ENCODE data around the gene DNASE1L1.
A peak's percentile ranks its signal among the peaks of the same experiment; 100 is the strongest.

The DNASE1L1 gene

GRCh38 chrX:154437971-154438893 is 29.2 kb upstream of the DNASE1L1 start:
- peak overlapping the region in 16 of 21 experiments; percentile 75 to 98 (median 93) for H3K27ac ChIP-seq
- H3K4me3 ChIP-seq = peak overlapping the region; percentile 56 to 80 (median 66)

GRCh38 chrX:154436983-154437752 is 28.1 kb upstream of the DNASE1L1 start, which contains the start of gene GDI1:
TSS of gene GDI1 (plus strand) at chrX:154437154. CDS start at chrX:154437255, 101 bp downstream.
- Histone ChIP-seq H3K27ac (peak within 1 kb of the TSS; percentile 75 to 100 (median 93)), H3K4me3 (peak within 1 kb of the TSS; percentile 56 to 80 (median 66))

DNA sequence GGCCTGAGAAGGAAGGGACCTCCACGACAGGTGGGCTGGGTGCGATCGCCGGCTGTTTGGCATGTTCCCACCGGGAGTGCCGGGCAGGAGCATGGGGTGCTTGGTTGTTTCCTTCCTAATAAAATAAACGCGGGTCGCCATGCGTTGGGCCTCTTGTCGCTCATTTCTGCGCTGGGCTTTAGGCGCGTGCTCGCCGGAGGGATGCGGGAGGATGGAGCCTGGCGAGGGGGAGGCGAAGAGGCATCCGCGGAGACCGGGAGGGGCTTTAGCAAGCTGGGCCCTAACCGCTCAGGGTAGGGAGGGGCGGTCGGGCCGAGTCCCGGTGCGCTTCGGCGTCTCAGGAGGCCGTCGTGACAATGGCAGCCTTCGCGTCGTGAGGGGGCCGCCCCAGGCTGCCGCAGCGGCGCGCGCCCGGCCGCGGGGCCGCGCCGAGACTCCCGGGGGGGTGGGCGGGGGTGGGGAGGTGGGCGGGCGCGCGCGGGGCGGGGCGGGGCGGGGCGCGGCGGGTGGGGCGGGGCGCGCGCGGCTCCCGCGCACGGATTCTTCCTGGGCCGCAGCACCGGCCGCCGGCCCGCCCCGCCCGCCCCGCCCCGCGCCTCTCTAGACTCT is 27.4 kb upstream of the DNASE1L1 start:
- H3K4me3 ChIP-seq = peak overlapping the region; percentile 56 to 80 (median 66)
- H3K27ac ChIP-seq = peak overlapping the region; percentile 75 to 100 (median 93)

DNA sequence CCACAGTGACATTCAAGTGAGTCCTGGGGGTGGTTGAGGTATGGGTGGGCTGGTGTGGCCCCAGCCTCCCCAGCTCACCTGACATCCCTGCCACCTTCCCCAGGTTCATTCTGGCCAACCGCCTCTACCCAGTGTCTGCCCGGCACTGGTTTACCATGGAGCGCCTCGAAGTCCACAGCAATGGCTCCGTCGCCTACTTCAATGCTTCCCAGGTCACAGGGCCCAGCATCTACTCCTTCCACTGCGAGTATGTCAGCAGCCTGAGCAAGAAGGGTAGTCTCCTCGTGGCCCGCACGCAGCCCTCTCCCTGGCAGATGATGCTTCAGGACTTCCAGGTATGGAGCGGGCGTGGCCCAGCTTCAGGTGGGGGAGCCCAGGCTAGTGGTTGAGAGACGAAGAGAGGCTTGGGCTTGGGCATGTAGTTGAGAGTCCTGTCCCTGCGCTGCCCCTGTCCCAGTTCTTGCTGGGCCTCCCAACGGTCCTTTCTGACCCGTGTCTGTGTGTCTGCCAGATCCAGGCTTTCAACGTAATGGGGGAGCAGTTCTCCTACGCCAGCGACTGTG is 26.2 kb upstream of the DNASE1L1 start:
- H3K27ac ChIP-seq = no peak overlapping the region

DNA sequence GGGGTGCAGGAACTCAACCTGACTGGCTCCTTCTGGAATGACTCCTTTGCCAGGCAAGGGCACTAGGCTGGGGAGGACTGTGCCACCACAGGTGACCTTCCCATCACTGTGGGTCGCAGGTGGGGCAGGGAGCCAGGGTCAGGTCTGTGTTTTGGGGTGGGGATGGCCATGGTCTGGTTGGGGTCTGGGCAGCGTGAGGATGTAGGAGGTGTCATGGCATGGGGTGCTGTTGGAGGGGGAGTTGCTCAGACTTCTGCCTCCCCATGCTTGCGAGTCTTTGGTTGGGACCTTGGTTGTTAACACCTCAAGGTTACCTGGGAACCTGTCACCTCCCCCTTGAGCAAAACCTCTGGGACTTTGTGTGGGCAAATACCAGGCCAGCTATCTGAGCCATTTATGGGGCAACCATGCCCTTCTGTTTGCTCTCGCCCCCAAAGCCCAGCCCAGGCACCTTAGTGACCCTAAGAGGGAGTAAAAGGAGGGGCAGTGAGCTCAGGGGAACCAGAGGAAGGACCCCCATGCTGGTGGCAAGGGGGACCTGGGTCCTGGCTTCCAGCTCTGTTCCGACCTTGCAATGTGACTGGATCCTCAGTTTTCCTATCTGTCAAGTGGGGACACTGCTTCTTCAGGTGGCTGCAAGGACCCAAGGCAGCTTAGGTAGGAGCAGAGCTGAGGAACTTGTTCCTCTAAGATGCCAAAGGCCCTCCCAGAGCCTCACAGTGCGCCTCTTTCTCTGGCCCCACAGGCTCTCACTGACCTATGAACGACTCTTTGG is 25.5 kb upstream of the DNASE1L1 start:
- H3K4me3 ChIP-seq = no peak overlapping the region
- no peak overlapping the region for H3K27ac ChIP-seq

More for the DNA sequence above, 26.2 kb upstream of the DNASE1L1 start:
- no peak overlapping the region for H3K4me3 ChIP-seq

DNA sequence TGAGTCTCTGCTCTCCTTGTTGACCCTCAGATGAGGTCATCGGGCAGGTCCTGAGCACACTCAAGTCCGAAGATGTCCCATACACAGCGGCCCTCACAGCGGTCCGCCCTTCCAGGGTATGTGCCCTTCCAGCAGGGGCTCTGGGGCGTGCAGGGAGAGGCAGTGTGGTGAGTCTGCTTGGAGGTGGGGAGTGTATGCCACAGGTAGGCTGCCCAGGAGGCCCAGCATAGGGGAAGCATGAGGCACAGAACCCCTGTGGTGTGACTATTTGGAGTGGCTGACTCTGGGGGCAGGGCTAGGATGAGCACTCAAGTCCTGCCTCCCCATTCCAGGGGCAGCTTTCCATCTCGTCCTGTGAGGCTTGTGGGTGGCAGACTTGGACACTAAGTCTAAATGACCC is 24.6 kb upstream of the DNASE1L1 start:
- Histone ChIP-seq H3K4me3 (no peak overlapping the region), H3K27ac (no peak overlapping the region)

DNA sequence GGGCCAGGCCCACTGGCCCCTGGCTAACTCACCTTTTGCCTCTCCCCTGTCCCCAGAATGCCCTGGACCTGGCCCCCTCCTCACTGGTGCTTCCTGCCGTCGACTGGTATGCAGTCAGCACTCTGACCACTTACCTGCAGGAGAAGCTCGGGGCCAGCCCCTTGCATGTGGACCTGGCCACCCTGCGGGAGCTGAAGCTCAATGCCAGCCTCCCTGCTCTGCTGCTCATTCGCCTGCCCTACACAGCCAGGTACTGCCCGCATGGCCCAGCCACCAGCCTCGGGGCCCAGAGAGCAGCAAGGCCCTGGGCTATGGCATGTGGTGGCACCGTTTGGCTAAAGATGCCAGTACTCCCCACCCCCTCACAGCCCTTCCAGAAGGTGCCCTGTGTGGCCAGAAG is 23.2 kb upstream of the DNASE1L1 start:
- Histone ChIP-seq H3K4me3 (no peak overlapping the region), H3K27ac (peak overlapping the region in 4 of 21 experiments; percentile 16 to 42 (median 26))

GRCh38 chrX:154431341-154431740 is 22.3 kb upstream of the DNASE1L1 start:
- no peak overlapping the region for H3K4me3 ChIP-seq
- peak overlapping the region in 8 of 21 experiments; percentile 16 to 62 (median 50) for H3K27ac ChIP-seq

GRCh38 chrX:154430916-154431315 is 21.9 kb upstream of the DNASE1L1 start:
- Histone ChIP-seq H3K27ac (peak overlapping the region in 9 of 21 experiments; percentile 6 to 62 (median 51)), H3K4me3 (no peak overlapping the region)

- peak overlapping the region in 8 of 21 experiments; percentile 6 to 62 (median 52) for H3K27ac ChIP-seq
- no peak overlapping the region for H3K4me3 ChIP-seq
Measured at GRCh38 chrX:154430479-154430878, 21.4 kb upstream of the DNASE1L1 start.

- Histone ChIP-seq H3K27ac (peak overlapping the region in 3 of 21 experiments; percentile 83 to 88 (median 85)), H3K4me3 (peak overlapping the region in 4 of 7 experiments; percentile 54 to 72 (median 70))
Measured at GRCh38 chrX:154429711-154430110, 20.7 kb upstream of the DNASE1L1 start.

DNA sequence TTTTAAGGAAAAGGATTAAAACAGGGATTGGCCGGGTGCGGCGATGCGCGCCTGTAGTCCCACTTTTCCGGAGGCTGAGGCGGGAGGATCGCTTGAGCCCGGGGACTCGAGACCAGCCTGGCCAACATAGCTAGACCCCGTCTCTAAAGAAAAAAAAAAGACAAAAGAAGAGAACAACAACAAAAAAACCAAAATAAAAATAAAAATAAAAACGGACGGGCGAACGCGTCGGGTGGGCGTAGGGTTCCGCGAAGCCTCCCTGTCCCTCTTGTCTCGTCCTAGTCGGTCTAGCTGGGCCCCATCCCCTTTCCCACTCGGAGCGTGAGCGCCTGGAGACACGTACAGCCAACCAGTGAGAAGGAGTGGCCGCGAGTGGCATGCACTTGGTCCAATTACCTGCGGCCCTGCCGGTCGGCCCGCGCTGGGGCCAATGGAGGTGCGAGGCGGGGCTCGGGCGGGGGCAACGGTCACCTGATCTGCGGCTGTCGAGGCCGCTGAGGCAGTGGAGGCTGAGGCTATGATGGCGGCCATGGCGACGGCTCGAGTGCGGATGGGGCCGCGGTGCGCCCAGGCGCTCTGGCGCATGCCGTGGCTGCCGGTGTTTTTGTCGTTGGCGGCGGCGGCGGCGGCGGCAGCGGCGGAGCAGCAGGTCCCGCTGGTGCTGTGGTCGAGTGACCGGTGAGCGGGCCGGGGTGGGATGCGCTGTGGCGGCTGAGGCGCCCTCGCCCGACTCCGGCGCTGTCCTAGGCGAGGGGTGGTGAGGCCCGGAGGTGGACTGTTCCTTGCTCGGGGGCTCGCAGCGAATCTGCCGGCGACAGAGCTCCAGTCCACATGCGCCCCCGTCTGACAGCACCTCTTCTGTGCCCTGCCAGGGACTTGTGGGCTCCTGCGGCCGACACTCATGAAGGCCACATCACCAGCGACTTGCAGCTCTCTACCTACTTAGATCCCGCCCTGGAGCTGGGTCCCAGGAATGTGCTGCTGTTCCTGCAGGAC is 19.4 kb upstream of the DNASE1L1 start, which contains the start of gene ATP6AP1:
ATP6AP1 (plus strand) TSS at position 502 of the 996 bp plus-strand sequence; CDS start at position 518, 16 bp downstream.
- H3K4me3 ChIP-seq = peak within 1 kb of the TSS; percentile 54 to 88 (median 70)
- peak within 1 kb of the TSS; percentile 64 to 88 (median 83) for H3K27ac ChIP-seq

DNA sequence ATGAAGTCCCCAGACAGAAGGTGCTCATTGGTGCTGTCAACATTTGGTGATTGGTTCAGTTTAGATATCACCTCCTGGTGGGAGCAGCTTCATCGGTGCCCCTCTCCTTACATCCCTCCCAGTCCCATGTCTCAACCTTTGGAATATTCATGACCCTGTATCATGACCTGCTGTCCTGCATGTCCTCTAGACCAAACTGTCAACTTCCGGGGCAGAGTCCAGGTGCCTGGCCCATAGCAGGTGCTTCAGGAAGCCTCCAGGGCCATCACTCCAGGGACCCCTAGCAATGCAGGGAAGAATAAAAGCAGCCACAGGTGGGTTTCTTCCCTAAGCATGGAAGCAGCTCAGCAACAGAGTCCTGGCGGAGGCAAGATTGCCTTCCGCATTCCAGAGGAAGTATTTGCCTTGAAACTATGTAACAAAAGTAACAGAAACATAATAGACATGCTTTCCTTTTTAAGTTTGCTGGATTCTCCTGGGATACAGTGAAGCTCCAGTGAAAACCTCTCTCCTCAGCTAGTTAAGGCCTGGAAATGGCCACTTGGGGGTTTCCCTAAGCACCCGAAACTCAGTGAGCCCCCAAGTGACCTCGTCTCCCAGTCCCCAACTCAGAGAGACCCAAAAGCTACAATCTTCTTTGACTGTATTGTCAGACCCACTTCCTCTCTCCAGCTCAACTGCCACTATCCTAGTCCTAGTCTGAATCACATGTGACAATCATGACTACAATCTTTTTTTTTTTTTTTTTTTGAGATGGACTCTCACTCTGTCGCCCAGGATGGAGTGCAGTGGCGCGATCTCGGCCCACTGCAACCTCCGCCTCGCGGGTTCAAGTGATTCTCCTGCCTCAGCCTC is 18.1 kb upstream of the DNASE1L1 start:
- no peak overlapping the region for H3K4me3 ChIP-seq
- peak overlapping the region in 2 of 21 experiments; percentile 9 for H3K27ac ChIP-seq

DNA sequence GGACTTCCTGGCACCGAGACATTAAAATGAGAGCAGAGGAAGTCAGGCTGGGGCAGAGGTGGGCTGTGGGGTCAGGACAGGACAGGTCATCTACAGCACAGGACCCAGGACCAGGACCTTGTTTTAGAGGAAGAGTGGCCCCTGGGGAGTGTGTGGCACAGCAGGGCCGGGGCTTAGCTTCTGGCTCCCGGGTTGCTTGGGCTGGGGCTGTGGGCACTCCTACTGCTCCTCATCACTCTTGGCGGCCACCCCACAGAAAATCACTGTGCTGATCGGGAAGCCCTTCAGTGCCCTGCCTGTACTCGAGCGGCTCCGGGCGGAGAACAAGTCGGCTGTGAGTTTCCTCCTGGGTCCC is 11.3 kb upstream of the DNASE1L1 start:
- Histone ChIP-seq H3K27ac (no peak overlapping the region), H3K4me3 (no peak overlapping the region)

- Histone ChIP-seq H3K4me3 (no peak overlapping the region), H3K27ac (no peak overlapping the region)
Measured at GRCh38 chrX:154419688-154420401, 10.8 kb upstream of the DNASE1L1 start.

- no peak overlapping the region for H3K4me3 ChIP-seq
- no peak overlapping the region for H3K27ac ChIP-seq
Measured at GRCh38 chrX:154419189-154419588, 10.1 kb upstream of the DNASE1L1 start.

Data from skin epidermis (tissue), 12 donors.